K562 (cell line): ENCODE results near the gene RNASE7. TPM values are rescaled to one million over a fixed set of nuclear protein-coding genes. Genes with fewer than 3 reads are reported as not detected.

Experiments
- CCNT2 ChIP-seq: IDR thresholded peaks from 2 replicates; pipeline ENCODE4 v1.6.1; 2011; ENCODE audit warnings: borderline replicate concordance, low read depth, mild to moderate bottlenecking, moderate library complexity, mixed read lengths, low read length; ENCODE audit not compliant: insufficient read length; ENCODE audit errors: extremely low read depth
- CHAMP1 ChIP-seq: fragments of 450-650 bp; IDR thresholded peaks from 2 replicates; pipeline ENCODE4 v1.6.1; 2016; ENCODE audit warnings: mild to moderate bottlenecking
- CTCF ChIP-seq, 3 experiments: IDR thresholded peaks in 2 of 3; conservative IDR thresholded peaks in 1 of 3; 2 replicates each; pipeline ENCODE4 v1.5.1; 2011 to 2012; ENCODE audit warnings: low read length in 3 of 3, mild to moderate bottlenecking in 3 of 3, control low read depth in 2 of 3, improper control_type of control experiment in 1 of 3, inconsistent platforms in 1 of 3, low read depth in 1 of 3, mixed read lengths in 1 of 3, moderate library complexity in 1 of 3; ENCODE audit not compliant: insufficient read depth in 2 of 3
- ELF2 ChIP-seq: fragments of 250-450 bp; sonication (Bioruptor Pico); IDR thresholded peaks from 2 replicates; pipeline ENCODE4 v1.5.0; 2021; ENCODE audit warnings: mild to moderate bottlenecking
- HNRNPK ChIP-seq: fragments of 200-400 bp; formaldehyde crosslinking; IDR thresholded peaks from one replicate; pipeline ENCODE4 v1.6.1; 2018; ENCODE audit warnings: mild to moderate bottlenecking, low read depth, low read length; ENCODE audit not compliant: poor library complexity, severe bottlenecking
- RB1 ChIP-seq: fragments of 450-650 bp; IDR thresholded peaks from 2 replicates; pipeline ENCODE4 v1.6.1; 2017; ENCODE audit warnings: low read depth, mild to moderate bottlenecking
- RBFOX2 ChIP-seq: fragments of 200-400 bp; formaldehyde crosslinking; IDR thresholded peaks from 2 replicates; pipeline ENCODE4 v1.6.1; 2017; ENCODE audit warnings: low read depth, mild to moderate bottlenecking, low read length, moderate library complexity
- YY1 ChIP-seq, 3 experiments: IDR thresholded peaks; 2 replicates each; pipeline ENCODE4 v1.6.1; 2011; ENCODE audit warnings: low read length in 2 of 3, mild to moderate bottlenecking in 2 of 3, moderate library complexity in 2 of 3, borderline replicate concordance in 1 of 3, control low read depth in 1 of 3, low read depth in 1 of 3; ENCODE audit not compliant: insufficient read depth in 3 of 3, insufficient replicate concordance in 2 of 3, control insufficient read depth in 1 of 3, insufficient read length in 1 of 3; ENCODE audit errors: extremely low read depth in 1 of 3
- ZNF655 ChIP-seq: fragments of 250-450 bp; sonication (Bioruptor Pico); IDR thresholded peaks from 2 replicates; pipeline ENCODE4 v1.5.0; 2021
- polyA plus RNA-seq, 8 experiments: library from polyadenylated mRNA; depleted of rRNA in 4 of 8; stranded (reverse) in 5 of 8; unstranded in 3 of 8; fragments of >200 nt; fragmentation: Nextera tagmentation in 2 of 8; fragmentation: Illumina TruSeq in 1 of 8; extraction: Ambion mirVana in 2 of 8; extraction: Trizol in 1 of 8; gene quantifications; 2 replicates each; pipeline versions ENCODE4 v1.2.1 to v1.2.3, GENCODE V29; 2011 to 2014; ENCODE audit warnings: inconsistent platforms in 1 of 8, missing spikeins in 1 of 8
- total RNA-seq, 7 experiments: library from RNA; depleted of rRNA in 6 of 7; stranded (reverse); fragments of >200 nt in 6 of 7; fragmentation: Illumina TruSeq in 2 of 7; extraction: Trizol in 2 of 7; gene quantifications; 2 replicates each; pipeline versions ENCODE4 v1.2.1 to v1.2.3, GENCODE V29; 2011 to 2021; ENCODE audit warnings: low replicate concordance in 1 of 7
- TF ChIP-seq, protein P1 (sequence below), 2 experiments: fragments of 450-650 bp; formaldehyde crosslinking in 1 of 2; IDR thresholded peaks; 2 replicates each; pipeline versions ENCODE4 v1.4.0 to v1.6.1; 2014 to 2020; ENCODE audit warnings: mild to moderate bottlenecking in 2 of 2, borderline replicate concordance in 1 of 2, low read depth in 1 of 2

RNASE7 gene
- total and polyA plus RNA-seq, 9 of the 15 experiments (the other 6 are each of a cell fraction or from before 2014, with no cell fraction given), result not detected

- peak; percentile 98 to 100 (median 100) for TF ChIP-seq CTCF (IDR thresholded peaks at IDR 0.05 in 2 of 3, conservative IDR thresholded peaks at IDR 0.05 in 1 of 3; ENCODE audit: insufficient read depth in 2 of 3, low read depth in 1 of 3, low read length in 3 of 3)
- TF ChIP-seq YY1 (IDR thresholded peaks at IDR 0.05; ENCODE audit: borderline replicate concordance in 1 of 3, control insufficient read depth in 1 of 3, extremely low read depth in 1 of 3, insufficient read depth in 3 of 3, insufficient read length in 1 of 3, insufficient replicate concordance in 2 of 3, low read depth in 1 of 3, low read length in 2 of 3), result peak in 2 of 3 experiments; percentile 42 to 64
- TF ChIP-seq RB1, result peak; percentile 71; the same call in 1 of the 2 replicates
- peak; percentile 21 for TF ChIP-seq CCNT2
- TF ChIP-seq, protein P1, sequence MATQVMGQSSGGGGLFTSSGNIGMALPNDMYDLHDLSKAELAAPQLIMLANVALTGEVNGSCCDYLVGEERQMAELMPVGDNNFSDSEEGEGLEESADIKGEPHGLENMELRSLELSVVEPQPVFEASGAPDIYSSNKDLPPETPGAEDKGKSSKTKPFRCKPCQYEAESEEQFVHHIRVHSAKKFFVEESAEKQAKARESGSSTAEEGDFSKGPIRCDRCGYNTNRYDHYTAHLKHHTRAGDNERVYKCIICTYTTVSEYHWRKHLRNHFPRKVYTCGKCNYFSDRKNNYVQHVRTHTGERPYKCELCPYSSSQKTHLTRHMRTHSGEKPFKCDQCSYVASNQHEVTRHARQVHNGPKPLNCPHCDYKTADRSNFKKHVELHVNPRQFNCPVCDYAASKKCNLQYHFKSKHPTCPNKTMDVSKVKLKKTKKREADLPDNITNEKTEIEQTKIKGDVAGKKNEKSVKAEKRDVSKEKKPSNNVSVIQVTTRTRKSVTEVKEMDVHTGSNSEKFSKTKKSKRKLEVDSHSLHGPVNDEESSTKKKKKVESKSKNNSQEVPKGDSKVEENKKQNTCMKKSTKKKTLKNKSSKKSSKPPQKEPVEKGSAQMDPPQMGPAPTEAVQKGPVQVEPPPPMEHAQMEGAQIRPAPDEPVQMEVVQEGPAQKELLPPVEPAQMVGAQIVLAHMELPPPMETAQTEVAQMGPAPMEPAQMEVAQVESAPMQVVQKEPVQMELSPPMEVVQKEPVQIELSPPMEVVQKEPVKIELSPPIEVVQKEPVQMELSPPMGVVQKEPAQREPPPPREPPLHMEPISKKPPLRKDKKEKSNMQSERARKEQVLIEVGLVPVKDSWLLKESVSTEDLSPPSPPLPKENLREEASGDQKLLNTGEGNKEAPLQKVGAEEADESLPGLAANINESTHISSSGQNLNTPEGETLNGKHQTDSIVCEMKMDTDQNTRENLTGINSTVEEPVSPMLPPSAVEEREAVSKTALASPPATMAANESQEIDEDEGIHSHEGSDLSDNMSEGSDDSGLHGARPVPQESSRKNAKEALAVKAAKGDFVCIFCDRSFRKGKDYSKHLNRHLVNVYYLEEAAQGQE (IDR thresholded peaks at IDR 0.05; ENCODE audit: borderline replicate concordance), result peak; percentile 93
- TF ChIP-seq, protein P1 (CRISPR knock-in tag; IDR thresholded peaks at IDR 0.05; ENCODE audit: low read depth), result 0 out of 2 replicates have a peak, but pooled peaks have one; percentile 15
- peak; percentile 50; the same call in 1 of the 2 replicates for TF ChIP-seq CHAMP1
- TF ChIP-seq RBFOX2, result peak; percentile 43; the same call in 1 of the 2 replicates
- no peak for TF ChIP-seq ZNF655 (CRISPR knock-in tag)
- TF ChIP-seq ELF2 (CRISPR knock-in tag), result 0 out of 2 replicates have a peak, but pooled peaks have one; percentile 29
- TF ChIP-seq HNRNPK, result no peak
Observed at GRCh38 chr14:21092273-21093011, 50.3 kb downstream of the RNASE7 start (continued).
